Endothelial cell of umbilical vein (primary cell): ENCODE data around the gene NUP153. TPM values are rescaled to one million over a fixed set of nuclear protein-coding genes. Genes with fewer than 3 reads are reported as not detected.

Experiments
- BruUV-seq: library from RNA; stranded (reverse); fragments of 400-500 nt; replicated peaks from 2 replicates; lab custom pipeline; 2021; lab: Mats Ljungman, UMichigan
- CTCF ChIA-PET: fragments of 300-600, 350-600 bp; sonication (Branson Sonifier 250); formaldehyde crosslinking; loops from one replicate; lab custom pipeline; 2021; ENCODE audit warnings: antibody characterized with exemption, inconsistent platforms; lab: Charles Lee
- POLR2A ChIA-PET: fragments of 300-600, 350-600 bp; sonication (Branson Sonifier 250); formaldehyde crosslinking; loops from one replicate; lab custom pipeline; 2021; ENCODE audit warnings: antibody characterized with exemption, inconsistent platforms; lab: Charles Lee
- DNase-seq: peaks from one replicate; pipeline ENCODE4 v3.0.0-alpha.2; 2011; ENCODE audit warnings: low read depth, low spot score
- FAIRE-seq: peaks from 2 replicates; lab custom pipeline; 2011; peaks lifted over from hg19 to GRCh38; lab: Jason Lieb, UNC
- H2AFZ ChIP-seq: 2 replicates; pipeline ENCODE4 v1.6.0; 2012; ENCODE audit warnings: low read depth, low read length, control low read depth, inconsistent platforms
- H3K27ac ChIP-seq: 2 replicates; pipeline ENCODE4 v1.5.1; 2011; ENCODE audit warnings: low read depth, mild to moderate bottlenecking, control low read depth, low read length, moderate library complexity; ENCODE audit not compliant: insufficient read depth
- H3K27me3 ChIP-seq, 2 experiments: 2 replicates each; pipeline versions ENCODE4 v1.6.0 to v1.6.1; 2011; ENCODE audit warnings: low read length in 2 of 2, mixed read lengths in 1 of 2; ENCODE audit not compliant: control insufficient read depth in 2 of 2, insufficient read depth in 2 of 2
- H3K36me3 ChIP-seq, 2 experiments: 2 replicates in 1 of 2; 3 replicates in 1 of 2; pipeline ENCODE4 v1.5.1; 2011; ENCODE audit warnings: low read length in 2 of 2, mild to moderate bottlenecking in 1 of 2, moderate library complexity in 1 of 2; ENCODE audit not compliant: control insufficient read depth in 2 of 2, insufficient read depth in 2 of 2; ENCODE audit errors: extremely low read depth in 1 of 2
- H3K4me1 ChIP-seq: 3 replicates; pipeline ENCODE4 v1.5.1; 2011; ENCODE audit warnings: mild to moderate bottlenecking, low read length; ENCODE audit not compliant: control insufficient read depth, insufficient read depth; ENCODE audit errors: extremely low read depth
- H3K4me2 ChIP-seq: 2 replicates; pipeline ENCODE4 v1.6.1; 2011; ENCODE audit warnings: low read length, control low read depth, mixed read lengths; ENCODE audit not compliant: insufficient read depth
- H3K4me3 ChIP-seq, 3 experiments: fragments of 200-600 bp in 1 of 3; sonication (generic), shearing (Covaris generic) in 1 of 3; replicated peaks in 1 of 3; 2 replicates each; pipeline ENCODE4 v1.5.1; 2011 to 2016; ENCODE audit warnings: control low read depth in 3 of 3, low read length in 3 of 3, mild to moderate bottlenecking in 2 of 3, inconsistent platforms in 1 of 3, low read depth in 1 of 3, moderate library complexity in 1 of 3; ENCODE audit not compliant: insufficient read depth in 1 of 3
- H3K79me2 ChIP-seq: 2 replicates; pipeline ENCODE4 v1.6.0; 2012; ENCODE audit warnings: low read length, inconsistent platforms; ENCODE audit not compliant: control insufficient read depth, insufficient read depth
- H3K9ac ChIP-seq: replicated peaks from 2 replicates; pipeline ENCODE3; 2011; ENCODE audit warnings: low read length, control low read depth; ENCODE audit not compliant: insufficient read depth; ENCODE audit errors: extremely low read depth
- H3K9me1 ChIP-seq: replicated peaks from 3 replicates; pipeline ENCODE4 v1.6.0; 2011; ENCODE audit warnings: mild to moderate bottlenecking, low read length; ENCODE audit not compliant: control insufficient read depth, insufficient read depth; ENCODE audit errors: extremely low read depth
- H3K9me3 ChIP-seq: replicated peaks from 2 replicates; pipeline ENCODE4 v1.5.1; 2012; ENCODE audit warnings: low read length, inconsistent platforms; ENCODE audit not compliant: control insufficient read depth, insufficient read depth
- H4K20me1 ChIP-seq: replicated peaks from 2 replicates; pipeline ENCODE3; 2011; ENCODE audit warnings: mild to moderate bottlenecking, low read length; ENCODE audit not compliant: control insufficient read depth, insufficient read depth; ENCODE audit errors: extremely low read depth
- CTCF ChIP-seq, 2 donors: IDR thresholded peaks; 1 replicate in 1 of 2; 2 replicates in 1 of 2; pipeline ENCODE4 v1.5.1; 2011; ENCODE audit warnings: low read length in 2 of 2, mild to moderate bottlenecking in 2 of 2, moderate library complexity in 2 of 2, control low read depth in 1 of 2, inconsistent platforms in 1 of 2, low read depth in 1 of 2; ENCODE audit not compliant: insufficient read depth in 1 of 2; ENCODE audit errors: extremely low read depth in 1 of 2
- GATA2 ChIP-seq: IDR thresholded peaks from 2 replicates; pipeline ENCODE4 v1.7.0; 2011; ENCODE audit warnings: low read depth, mild to moderate bottlenecking, moderate library complexity, mixed read lengths, low read length; ENCODE audit not compliant: insufficient read length, insufficient read depth
- POLR2AphosphoS5 ChIP-seq: IDR thresholded peaks from 2 replicates; pipeline ENCODE4 v1.6.1; 2012; ENCODE audit warnings: low read depth, mild to moderate bottlenecking, control low read depth, low read length, moderate library complexity; ENCODE audit not compliant: insufficient read depth
- dilution Hi-C: fragments of 300-500 bp; cut with MboI; formaldehyde crosslinking; loops from one replicate; pipeline ENCODE4 v1.15.0; 2019; ENCODE audit warnings: low sequenced_read_pairs; ENCODE audit not compliant: extremely low pct_ligation_motif_present
- intact Hi-C: fragments of 100-400 bp; cut with micrococcal nuclease; formaldehyde crosslinking; loops from one replicate; pipeline ENCODE4 v1.10.0; 2022
- polyA plus RNA-seq, 4 experiments: library from polyadenylated mRNA; depleted of rRNA in 3 of 4; stranded (reverse) in 3 of 4; unstranded in 1 of 4; fragments of >200 nt; gene quantifications; 2 replicates each; pipeline versions ENCODE4 v1.2.1 to v1.2.3, GENCODE V29; 2011 to 2012; ENCODE audit warnings: missing spikeins in 1 of 4
- total RNA-seq: library from RNA; stranded (reverse); gene quantifications from 2 replicates; pipeline ENCODE4 v1.2.3, GENCODE V29; 2021

Gene NUP153
- total and polyA plus RNA-seq, 2 donors (not counting 3 experiments of a cell fraction or from before 2014, with no cell fraction given): 22.0 to 51.0 TPM

GRCh38 chr6:17585766-17586490 is 120.8 kb downstream of the NUP153 start:
- DNase-seq (peak; percentile 11), FAIRE-seq (no peak)
- H3K9me1 ChIP-seq: no peaks in the 10 kb centered on the region
- peaks cover 8% of the 10 kb centered on the region for H3K4me1 ChIP-seq
- no peaks in the 10 kb centered on the region for H3K27me3 ChIP-seq
- CTCF ChIA-PET: interaction anchor here (0.7 to 1.1 kb wide), 6 partner anchors 10 to 432 kb away, joined by 3 to 4 read pairs (median 3); no protein-coding TSS in a partner anchor
- no peaks in the 10 kb centered on the region for H4K20me1 ChIP-seq
- intact Hi-C loops (no loop called here), dilution Hi-C loops (no loop called here)
- BruUV-seq: no TSS peak
- no peak overlapping the region for H3K4me2 ChIP-seq
- no peak overlapping the region for H3K4me3 ChIP-seq
- no peak overlapping the region for H3K9ac ChIP-seq
- H2AFZ ChIP-seq: no peak overlapping the region
- no peaks in the 10 kb centered on the region for H3K36me3 ChIP-seq
- no peak overlapping the region for H3K27ac ChIP-seq
- H3K9me3 ChIP-seq: no peaks in the 10 kb centered on the region
- no peaks in the 10 kb centered on the region for H3K79me2 ChIP-seq
- POLR2A ChIA-PET: no interaction called here
- peak; percentile 13 for TF ChIP-seq GATA2
- no peak for TF ChIP-seq POLR2AphosphoS5
- peak; percentile 4 to 11 for TF ChIP-seq CTCF (IDR thresholded peaks at IDR 0.05; ENCODE audit: extremely low read depth in 1 of 2, insufficient read depth in 1 of 2, low read depth in 1 of 2, low read length in 2 of 2)
